HG03460 (cell line): ENCODE data around the gene KRTCAP3.

ENCODE experiments used
- ATAC-seq: cut with Tn5 transposase; IDR thresholded peaks from one replicate; pipeline ENCODE4 v1.9.1; 2021; ENCODE audit not compliant: unreplicated experiment

KRTCAP3 gene

GRCh38 chr2:27435628-27436027 lies 6.6 kb upstream of the KRTCAP3 start:
- ATAC-seq, result no peak

DNA sequence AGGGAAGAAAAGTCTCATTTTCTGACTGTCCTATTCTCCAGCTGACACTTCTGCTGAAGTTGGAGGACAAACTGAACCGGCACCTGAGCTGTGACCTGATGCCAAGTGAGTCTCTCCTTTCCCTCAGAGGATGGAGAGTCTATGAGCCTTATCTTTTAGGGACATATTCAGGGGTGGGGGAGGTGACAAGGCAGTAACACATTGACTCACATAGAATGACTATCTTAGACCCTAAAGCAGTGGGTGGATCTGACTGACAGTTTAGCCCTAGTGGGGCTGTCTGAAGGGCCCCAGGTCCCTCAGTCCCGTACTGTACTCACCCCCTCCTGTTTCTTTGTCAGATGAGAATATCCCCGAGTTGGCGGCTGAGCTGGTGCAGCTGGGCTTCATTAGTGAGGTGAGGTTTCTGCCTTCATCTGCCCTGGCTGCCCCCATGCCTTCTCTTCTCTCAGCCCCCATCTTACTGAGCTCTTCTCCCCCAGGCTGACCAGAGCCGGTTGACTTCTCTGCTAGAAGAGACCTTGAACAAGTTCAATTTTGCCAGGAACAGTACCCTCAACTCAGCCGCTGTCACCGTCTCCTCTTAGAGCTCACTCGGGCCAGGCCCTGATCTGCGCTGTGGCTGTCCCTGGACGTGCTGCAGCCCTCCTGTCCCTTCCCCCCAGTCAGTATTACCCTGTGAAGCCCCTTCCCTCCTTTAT lies 805 bp upstream of the KRTCAP3 start:
- ATAC-seq, result no peak

GRCh38 chr2:27442920-27443282 lies 720 bp downstream of the KRTCAP3 start:
- no peak for ATAC-seq

- ATAC-seq, result no peak
These were observed 3.0 kb downstream of the KRTCAP3 start for GRCh38 chr2:27445155-27445554.

DNA sequence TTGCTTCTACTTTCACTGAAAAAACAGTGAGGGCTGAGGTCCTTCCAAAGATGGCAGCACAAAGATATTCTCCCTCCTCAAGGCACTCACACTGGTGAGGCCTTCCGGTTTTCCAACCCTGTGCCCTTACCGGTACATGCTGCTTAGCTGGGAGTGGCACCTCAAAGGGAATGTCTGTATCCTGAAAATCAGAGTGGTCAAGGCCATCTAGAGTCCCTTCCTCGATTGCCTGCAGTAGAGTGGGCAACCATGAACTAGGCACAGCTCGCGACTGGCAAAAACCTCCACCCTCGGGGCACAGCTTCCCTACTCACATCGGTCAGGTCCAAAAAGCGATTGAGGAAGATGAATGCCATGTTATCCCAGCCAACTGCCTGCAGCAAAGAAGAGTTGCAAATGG lies 3.4 kb downstream of the KRTCAP3 start:
- no peak for ATAC-seq

DNA sequence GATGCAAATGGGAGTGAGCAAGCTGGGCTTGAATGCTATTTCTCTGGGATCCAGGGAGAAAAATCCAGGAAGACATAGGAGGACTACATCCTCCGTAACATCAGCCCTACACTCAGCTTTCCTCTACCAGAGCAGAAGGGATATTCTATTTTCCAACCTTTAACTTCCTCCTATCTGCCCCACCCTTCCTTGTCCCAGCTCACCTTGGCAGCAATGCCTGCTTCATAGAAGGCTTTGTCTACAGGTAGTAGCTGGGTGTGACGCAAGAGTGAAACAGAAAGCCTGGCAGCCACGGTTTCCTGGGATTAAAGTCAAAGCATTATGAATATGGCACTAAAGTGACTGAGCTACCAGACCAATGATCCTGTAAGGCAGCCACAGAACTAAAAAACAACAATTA lies 3.9 kb downstream of the KRTCAP3 start:
- ATAC-seq, result no peak

DNA sequence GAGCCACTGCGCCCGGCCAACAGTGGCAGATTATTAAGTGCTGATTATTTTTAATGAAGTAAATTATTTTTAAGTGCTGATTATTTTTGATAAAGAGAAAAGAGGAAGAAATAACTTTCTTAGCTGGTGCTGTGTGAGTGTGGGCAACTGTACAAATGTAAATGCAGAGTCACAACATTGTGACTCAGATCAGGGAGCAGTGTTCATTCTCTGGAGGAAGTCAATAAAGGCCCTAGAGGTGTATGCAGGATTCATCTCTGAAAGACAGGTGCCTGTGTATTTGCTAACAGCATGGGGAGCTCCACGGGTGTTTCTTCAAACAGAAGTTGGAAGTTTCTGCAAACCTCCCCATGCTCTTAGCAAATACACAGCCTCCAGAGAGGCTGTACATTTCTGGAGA lies 6.2 kb downstream of the KRTCAP3 start:
- no peak for ATAC-seq

DNA sequence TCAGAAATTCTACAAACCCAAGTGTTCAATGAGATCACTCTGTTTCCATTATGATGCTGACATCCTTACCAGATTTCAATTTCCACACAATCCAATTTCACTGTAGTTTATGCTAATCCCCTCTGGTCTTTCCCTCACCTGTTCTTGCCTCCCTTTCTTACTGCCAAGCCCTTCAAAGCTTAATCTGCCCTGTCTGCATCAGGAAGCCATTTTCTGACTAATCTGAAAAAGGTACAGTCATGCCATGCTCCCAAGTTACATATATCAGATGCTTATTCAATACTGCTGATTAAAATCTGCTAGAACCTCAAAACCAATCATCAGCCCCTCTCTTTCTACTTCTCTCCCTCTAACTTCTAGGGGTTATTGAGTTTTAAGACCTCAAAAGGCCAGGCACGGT lies 8.9 kb downstream of the KRTCAP3 start:
- ATAC-seq, result no peak

DNA sequence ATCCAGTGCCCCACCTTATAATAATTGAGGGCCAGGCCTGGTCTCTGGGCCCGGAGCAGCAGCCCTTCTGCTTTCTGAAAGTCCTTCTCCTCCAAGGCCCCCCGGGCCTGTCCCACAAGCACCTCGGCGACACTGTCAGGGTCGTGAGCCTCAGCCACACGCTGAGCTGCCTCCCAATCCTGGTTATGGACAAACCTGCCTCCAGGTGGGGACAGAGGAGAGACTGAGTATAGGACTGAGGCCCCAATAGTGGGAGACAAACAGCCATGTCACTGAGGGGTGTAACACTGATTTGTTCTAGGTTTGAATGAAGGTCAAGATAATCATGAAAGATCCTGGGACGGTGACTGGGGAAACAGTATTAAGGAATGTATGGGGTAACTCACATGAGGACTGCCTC lies 11.8 kb downstream of the KRTCAP3 start:
- ATAC-seq, result no peak

- ATAC-seq, result no peak
These were observed 18.9 kb downstream of the KRTCAP3 start for GRCh38 chr2:27461118-27461517.

- ATAC-seq, result no peak
These were observed 22.3 kb downstream of the KRTCAP3 start for GRCh38 chr2:27464443-27464842.

- no peak for ATAC-seq
These were observed 29.8 kb downstream of the KRTCAP3 start for GRCh38 chr2:27471961-27472360.

- ATAC-seq, result no peak
These were observed 43.3 kb downstream of the KRTCAP3 start for GRCh38 chr2:27485496-27485895.

- peak; percentile 4 for ATAC-seq
These were observed 46.9 kb downstream of the KRTCAP3 start for GRCh38 chr2:27489118-27489497.

DNA sequence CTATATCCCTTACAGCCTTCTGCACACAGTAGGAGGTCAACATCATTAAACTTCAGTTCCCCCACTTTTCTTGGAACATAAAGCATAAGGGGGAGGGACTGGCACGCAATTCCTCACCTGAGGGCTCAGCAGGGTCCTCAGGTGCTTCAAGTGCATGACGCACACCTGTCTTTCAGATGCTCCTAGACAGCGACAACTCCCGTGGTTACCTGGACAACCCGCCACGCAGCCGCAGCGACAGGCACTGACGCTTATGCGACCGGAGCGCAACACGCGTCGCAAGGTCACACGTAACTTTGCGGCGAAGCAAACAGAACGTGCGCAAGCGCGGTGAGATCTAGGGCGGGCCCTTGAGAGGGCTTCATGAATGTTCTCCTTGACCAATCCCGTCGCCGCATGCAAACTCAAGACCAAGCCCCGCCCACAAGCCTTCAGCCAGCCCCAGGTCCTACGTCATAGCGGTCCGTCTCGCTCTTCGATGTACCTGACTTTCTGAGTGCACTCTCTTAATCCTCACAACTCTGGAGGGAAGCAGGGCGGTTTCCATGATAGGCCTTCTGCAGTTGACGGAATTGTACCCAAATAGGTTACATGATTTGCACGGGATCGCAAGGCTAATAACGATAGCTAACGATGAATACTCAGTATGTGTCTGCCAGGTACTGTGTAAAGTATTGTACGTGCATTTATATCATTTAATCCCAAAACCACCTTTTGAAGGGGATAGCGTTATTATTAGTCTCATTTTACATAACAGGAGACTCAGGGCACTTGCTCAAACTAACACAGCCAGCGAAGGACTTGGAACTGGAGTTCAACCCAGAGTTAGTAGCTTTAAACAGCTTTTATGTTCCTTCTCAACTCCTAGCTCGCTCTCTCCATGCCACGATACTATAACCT lies 47.6 kb downstream of the KRTCAP3 start, which contains the start of gene IFT172:
TSS of gene IFT172 (minus strand) at position 246 of the 900 bp plus-strand sequence. CDS start at position 156, 90 bp downstream.
- peak; percentile 97 for ATAC-seq

DNA sequence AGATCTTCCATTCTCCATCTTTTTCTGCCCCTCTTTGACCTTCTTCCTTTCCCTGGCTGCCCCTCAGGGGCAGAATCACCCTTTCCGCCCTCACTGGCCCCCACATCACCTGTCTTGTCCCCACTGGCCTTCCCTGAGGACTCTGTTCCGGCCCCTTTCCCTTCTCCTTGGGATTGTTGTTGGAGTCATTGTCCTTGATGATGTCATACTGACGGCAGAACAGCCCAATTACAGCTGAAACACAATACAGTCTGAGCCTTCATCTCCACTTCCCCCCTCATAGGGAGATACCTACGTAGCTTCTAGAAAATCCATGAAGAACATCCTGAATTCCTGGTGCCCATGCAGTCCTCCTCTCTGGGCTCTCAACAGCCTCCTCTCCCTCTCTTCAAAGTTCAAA lies 50.4 kb downstream of the KRTCAP3 start:
- ATAC-seq, result no peak

- no peak for ATAC-seq
These were observed 51.7 kb downstream of the KRTCAP3 start for GRCh38 chr2:27493948-27494283.
